ENCODE results near the gene CAMKV.

DNA sequence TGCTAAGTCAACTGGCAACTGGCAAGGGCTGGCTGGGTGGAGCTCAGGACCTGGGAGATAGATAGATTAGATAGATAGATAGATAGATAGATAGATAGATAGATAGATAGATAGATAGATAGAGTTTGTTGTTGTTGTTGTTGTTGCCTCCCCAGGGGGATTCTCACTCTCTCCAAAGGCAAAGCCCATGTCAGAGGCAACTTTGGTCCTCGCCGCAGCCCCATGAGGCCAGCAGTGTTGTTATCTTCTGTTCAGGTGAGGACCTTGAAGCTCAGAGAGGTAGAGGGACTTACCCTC is 41.4 kb upstream of the CAMKV start:
- TF ChIP-seq, protein P1, sequence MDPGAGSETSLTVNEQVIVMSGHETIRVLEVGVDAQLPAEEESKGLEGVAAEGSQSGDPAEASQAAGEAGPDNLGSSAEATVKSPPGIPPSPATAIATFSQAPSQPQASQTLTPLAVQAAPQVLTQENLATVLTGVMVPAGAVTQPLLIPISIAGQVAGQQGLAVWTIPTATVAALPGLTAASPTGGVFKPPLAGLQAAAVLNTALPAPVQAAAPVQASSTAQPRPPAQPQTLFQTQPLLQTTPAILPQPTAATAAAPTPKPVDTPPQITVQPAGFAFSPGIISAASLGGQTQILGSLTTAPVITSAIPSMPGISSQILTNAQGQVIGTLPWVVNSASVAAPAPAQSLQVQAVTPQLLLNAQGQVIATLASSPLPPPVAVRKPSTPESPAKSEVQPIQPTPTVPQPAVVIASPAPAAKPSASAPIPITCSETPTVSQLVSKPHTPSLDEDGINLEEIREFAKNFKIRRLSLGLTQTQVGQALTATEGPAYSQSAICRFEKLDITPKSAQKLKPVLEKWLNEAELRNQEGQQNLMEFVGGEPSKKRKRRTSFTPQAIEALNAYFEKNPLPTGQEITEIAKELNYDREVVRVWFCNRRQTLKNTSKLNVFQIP (CRISPR knock-in tag; IDR thresholded peaks at IDR 0.05; ENCODE audit: borderline replicate concordance, low read depth), result no peak
- no peak for TF ChIP-seq TOX (CRISPR knock-in tag; IDR thresholded peaks at IDR 0.05; ENCODE audit: borderline replicate concordance)
- no peak for TF ChIP-seq ZFP3 (CRISPR knock-in tag; IDR thresholded peaks at IDR 0.05)
- TF ChIP-seq PPARA (CRISPR knock-in tag; IDR thresholded peaks at IDR 0.05; ENCODE audit: borderline replicate concordance), result no peak
- TF ChIP-seq ZNF70 (CRISPR knock-in tag; IDR thresholded peaks at IDR 0.05), result no peak
- TF ChIP-seq OSR1 (CRISPR knock-in tag; IDR thresholded peaks at IDR 0.05), result no peak
- TF ChIP-seq, protein P2, sequence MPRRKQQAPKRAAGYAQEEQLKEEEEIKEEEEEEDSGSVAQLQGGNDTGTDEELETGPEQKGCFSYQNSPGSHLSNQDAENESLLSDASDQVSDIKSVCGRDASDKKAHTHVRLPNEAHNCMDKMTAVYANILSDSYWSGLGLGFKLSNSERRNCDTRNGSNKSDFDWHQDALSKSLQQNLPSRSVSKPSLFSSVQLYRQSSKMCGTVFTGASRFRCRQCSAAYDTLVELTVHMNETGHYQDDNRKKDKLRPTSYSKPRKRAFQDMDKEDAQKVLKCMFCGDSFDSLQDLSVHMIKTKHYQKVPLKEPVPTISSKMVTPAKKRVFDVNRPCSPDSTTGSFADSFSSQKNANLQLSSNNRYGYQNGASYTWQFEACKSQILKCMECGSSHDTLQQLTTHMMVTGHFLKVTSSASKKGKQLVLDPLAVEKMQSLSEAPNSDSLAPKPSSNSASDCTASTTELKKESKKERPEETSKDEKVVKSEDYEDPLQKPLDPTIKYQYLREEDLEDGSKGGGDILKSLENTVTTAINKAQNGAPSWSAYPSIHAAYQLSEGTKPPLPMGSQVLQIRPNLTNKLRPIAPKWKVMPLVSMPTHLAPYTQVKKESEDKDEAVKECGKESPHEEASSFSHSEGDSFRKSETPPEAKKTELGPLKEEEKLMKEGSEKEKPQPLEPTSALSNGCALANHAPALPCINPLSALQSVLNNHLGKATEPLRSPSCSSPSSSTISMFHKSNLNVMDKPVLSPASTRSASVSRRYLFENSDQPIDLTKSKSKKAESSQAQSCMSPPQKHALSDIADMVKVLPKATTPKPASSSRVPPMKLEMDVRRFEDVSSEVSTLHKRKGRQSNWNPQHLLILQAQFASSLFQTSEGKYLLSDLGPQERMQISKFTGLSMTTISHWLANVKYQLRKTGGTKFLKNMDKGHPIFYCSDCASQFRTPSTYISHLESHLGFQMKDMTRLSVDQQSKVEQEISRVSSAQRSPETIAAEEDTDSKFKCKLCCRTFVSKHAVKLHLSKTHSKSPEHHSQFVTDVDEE (CRISPR knock-in tag; IDR thresholded peaks at IDR 0.05), result no peak
- TF ChIP-seq ESRRG (CRISPR knock-in tag; IDR thresholded peaks at IDR 0.05), result no peak
- TF ChIP-seq, protein P3, sequence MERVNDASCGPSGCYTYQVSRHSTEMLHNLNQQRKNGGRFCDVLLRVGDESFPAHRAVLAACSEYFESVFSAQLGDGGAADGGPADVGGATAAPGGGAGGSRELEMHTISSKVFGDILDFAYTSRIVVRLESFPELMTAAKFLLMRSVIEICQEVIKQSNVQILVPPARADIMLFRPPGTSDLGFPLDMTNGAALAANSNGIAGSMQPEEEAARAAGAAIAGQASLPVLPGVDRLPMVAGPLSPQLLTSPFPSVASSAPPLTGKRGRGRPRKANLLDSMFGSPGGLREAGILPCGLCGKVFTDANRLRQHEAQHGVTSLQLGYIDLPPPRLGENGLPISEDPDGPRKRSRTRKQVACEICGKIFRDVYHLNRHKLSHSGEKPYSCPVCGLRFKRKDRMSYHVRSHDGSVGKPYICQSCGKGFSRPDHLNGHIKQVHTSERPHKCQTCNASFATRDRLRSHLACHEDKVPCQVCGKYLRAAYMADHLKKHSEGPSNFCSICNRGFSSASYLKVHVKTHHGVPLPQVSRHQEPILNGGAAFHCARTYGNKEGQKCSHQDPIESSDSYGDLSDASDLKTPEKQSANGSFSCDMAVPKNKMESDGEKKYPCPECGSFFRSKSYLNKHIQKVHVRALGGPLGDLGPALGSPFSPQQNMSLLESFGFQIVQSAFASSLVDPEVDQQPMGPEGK (CRISPR knock-in tag; IDR thresholded peaks at IDR 0.05; ENCODE audit: borderline replicate concordance), result no peak
- no peak for TF ChIP-seq ZNF565 (CRISPR knock-in tag; conservative IDR thresholded peaks at IDR 0.05; ENCODE audit: low read depth)
- TF ChIP-seq TCF4 (CRISPR knock-in tag; IDR thresholded peaks at IDR 0.05; ENCODE audit: borderline replicate concordance), result no peak
- TF ChIP-seq ZC3H10 (CRISPR knock-in tag; IDR thresholded peaks at IDR 0.05), result no peak
- no peak for TF ChIP-seq CSDC2 (CRISPR knock-in tag; IDR thresholded peaks at IDR 0.05)
- TF ChIP-seq RARB (CRISPR knock-in tag; IDR thresholded peaks at IDR 0.05), result no peak
